LNCaP clone FGC (cell line): ENCODE data around the gene PPM1M.

Experiments
- DNase-seq: peaks from one replicate; pipeline ENCODE4 v3.0.0-alpha.2; 2011; ENCODE audit warnings: low read depth
- H3K4me3 ChIP-seq: 2 replicates; pipeline ENCODE4 v1.5.1; 2011; ENCODE audit warnings: mild to moderate bottlenecking, low read depth, low read length, control low read depth
- CTCF ChIP-seq: IDR thresholded peaks from 2 replicates; pipeline ENCODE4 v1.5.1; 2012; ENCODE audit warnings: mild to moderate bottlenecking; ENCODE audit not compliant: control insufficient read depth, insufficient read depth; ENCODE audit errors: extremely low read depth

The PPM1M gene

DNA sequence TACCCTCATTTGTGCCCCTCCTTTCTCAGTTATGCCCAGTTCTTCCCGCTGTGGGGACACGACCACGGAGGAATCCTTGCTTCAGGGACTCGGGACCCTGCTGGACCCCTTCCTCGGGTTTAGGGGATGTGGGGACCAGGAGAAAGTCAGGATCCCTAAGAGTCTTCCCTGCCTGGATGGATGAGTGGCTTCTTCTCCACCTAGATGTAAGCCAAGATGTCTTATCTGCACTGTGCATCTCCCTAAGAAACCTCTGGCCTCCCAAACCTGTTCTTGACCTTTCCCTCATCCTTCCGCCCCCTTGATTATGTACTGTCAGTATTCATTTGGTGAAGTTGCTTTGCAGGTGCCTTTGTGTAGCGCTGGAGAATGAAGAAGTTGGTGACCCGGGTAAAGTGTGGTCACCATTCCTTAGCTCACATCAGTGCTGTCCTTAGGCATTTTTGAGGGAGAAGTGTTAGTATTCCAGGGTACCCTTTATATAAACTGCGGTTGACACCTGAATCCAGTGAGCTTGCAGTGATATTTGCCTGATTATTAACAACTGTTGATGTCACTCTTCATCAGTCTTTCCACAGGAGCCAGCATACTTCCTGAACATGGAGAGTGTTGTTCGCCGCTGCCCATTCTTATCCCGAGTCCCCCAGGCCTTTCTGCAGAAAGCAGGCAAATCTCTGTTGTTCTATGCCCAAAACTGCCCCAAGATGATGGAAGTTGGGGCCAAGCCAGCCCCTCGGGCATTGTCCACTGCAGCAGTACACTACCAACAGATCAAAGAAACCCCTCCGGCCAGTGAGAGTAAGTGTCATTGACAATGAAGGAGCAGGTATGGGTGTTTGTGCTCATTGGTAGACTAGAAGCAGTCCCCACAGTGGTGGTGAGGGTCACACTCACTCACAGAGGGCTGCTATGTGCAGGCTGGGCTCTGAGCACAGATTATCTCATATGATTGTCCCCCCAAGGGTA lies 46.6 kb upstream of the PPM1M start:
- no peak for DNase-seq
- H3K4me3 ChIP-seq, result peak overlapping the region; percentile 92
- TF ChIP-seq CTCF, result no peak

DNA sequence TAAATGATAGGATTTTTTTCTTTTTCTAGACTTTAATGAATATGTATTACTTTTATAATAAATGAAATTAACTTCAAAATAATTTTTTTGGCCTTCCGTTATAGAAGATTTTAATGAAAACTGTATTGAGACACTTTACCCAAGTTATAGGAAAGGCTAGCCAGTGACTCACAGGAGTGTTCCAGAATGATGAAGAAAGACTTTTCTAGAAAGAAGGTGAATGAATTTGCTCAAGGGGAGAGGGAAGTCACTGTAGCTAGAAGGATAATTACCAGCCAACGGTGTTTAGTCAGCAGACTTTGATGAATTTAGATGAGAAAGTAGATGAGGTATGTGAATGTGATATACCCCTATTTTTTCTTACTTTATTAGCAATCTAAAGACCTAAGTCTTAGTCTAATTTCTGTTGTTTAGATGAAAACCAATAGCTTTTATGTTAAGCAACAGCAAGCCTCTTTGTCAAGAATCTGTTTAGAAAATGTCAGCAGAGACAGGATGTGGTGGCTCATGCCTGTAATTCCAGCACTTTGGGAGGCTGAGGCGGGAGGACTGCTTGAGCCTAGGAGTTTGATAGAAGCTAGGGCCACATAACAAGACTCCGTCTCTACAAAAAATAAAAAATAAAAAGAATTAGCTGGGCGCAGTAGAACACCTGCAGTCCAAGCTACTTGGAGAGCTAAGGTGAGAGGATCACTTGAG lies 44.4 kb upstream of the PPM1M start:
- DNase-seq, result no peak
- no peak for TF ChIP-seq CTCF
- no peak overlapping the region for H3K4me3 ChIP-seq

DNA sequence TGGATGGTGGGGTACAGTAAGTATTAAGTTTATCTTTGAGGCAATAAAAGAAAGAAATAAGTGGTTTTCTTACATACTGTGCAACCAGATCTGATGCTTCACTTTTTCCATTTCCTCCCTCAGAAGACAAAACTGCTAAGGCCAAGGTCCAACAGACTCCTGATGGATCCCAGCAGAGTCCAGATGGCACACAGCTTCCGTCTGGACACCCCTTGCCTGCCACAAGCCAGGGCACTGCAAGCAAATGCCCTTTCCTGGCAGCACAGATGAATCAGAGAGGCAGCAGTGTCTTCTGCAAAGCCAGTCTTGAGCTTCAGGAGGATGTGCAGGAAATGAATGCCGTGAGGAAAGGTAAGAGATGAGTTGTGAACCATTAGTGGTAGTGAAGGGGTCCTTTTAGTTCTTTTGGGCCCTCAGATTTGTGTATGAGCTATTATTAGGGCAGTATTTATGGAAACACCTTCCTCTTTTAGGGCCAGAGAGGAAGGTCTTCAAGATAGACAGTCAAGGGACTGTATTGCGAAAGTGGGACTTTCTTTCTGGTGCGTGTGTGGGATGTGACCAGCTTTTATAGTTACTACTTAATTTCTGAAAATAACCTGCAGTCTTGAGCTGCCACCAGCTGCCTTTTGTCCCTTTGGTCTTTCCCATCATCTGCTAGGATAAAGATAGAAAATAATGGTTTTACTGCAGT lies 43.0 kb upstream of the PPM1M start:
- no peak overlapping the region for H3K4me3 ChIP-seq
- no peak for TF ChIP-seq CTCF
- DNase-seq, result no peak

GRCh38 chr3:52203701-52204100 lies 41.9 kb upstream of the PPM1M start:
- TF ChIP-seq CTCF, result no peak
- no peak overlapping the region for H3K4me3 ChIP-seq

DNA sequence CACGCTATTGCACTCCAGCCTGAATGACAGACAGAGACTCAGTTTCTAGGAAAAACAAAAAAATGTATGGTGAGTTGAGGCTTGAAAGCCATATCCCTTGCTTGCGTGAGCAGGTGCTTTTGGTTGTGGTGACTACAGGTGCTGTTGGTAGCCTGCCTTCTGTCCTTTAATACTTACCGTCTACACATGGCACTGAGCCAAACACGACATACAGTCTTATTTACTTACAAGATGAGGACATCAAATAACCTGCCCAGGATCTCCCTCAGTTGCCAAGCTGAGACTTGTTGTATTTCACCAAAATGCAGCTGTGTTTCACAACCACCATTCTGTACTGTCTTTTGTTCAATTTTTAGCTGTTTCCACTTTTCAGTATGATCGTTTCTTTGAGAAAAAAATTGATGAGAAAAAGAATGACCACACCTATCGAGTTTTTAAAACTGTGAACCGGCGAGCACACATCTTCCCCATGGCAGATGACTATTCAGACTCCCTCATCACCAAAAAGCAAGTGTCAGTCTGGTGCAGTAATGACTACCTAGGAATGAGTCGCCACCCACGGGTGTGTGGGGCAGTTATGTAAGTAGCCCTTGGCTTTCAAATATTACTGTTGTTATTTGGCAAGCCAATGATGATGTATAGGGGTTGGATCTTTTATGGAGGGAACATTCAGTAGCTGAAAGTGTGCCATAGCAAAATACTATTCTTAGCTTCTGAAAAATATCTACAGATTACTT lies 41.1 kb upstream of the PPM1M start:
- no peak for TF ChIP-seq CTCF
- DNase-seq, result peak; percentile 97
- H3K4me3 ChIP-seq, result no peak overlapping the region

More at GRCh38 chr3:52203701-52204100, 41.9 kb upstream of the PPM1M start:
- no peak for DNase-seq

DNA sequence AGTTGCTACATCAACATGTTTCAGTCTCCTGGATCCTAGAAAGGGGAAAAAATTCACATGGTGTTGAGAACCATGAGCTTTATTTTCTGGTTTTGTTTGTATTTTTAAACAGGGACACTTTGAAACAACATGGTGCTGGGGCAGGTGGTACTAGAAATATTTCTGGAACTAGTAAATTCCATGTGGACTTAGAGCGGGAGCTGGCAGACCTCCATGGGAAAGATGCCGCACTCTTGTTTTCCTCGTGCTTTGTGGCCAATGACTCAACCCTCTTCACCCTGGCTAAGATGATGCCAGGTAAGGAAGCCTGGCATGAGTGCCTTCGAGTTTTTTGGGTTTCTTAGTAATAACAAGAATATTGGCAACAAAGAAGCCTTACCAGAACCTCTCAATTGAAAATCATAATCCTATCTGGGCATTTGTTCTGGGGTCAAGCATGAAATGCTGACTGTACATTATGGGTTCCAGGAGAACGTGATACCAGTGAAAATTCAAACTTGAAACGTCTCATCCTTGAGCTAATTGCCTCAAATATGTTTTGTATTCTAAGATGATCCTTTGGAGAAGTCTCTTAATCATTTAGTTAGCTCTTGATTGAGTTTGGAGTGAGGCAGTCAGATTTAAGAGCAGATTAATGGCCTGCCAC lies 39.7 kb upstream of the PPM1M start:
- TF ChIP-seq CTCF, result no peak

More for the DNA sequence above, 39.7 kb upstream of the PPM1M start:
- no peak for DNase-seq
- no peak overlapping the region for H3K4me3 ChIP-seq
